Skin of body (tissue), 2 donors: ENCODE measurements around the gene TULP4. TPM values are rescaled to one million over a fixed set of nuclear protein-coding genes. Genes with fewer than 3 reads are reported as not detected.
A peak's percentile ranks its signal among the peaks of the same experiment; 100 is the strongest.

ENCODE experiments used
- DNase-seq: peaks from one replicate; lab custom pipeline; 2025; lab: John Stamatoyannopoulos, UW
- total RNA-seq: library from RNA; depleted of rRNA; stranded (reverse); fragments of >200 nt; gene quantifications from one replicate; pipeline ENCODE4 v1.2.3, GENCODE V29; 2014

The TULP4 gene
- total RNA-seq, 1 donor from 2014 or later, result 135 TPM

- DNase-seq, result no peak
Observed at GRCh38 chr6:158357570-158358216, 45.4 kb downstream of the TULP4 start.

DNA sequence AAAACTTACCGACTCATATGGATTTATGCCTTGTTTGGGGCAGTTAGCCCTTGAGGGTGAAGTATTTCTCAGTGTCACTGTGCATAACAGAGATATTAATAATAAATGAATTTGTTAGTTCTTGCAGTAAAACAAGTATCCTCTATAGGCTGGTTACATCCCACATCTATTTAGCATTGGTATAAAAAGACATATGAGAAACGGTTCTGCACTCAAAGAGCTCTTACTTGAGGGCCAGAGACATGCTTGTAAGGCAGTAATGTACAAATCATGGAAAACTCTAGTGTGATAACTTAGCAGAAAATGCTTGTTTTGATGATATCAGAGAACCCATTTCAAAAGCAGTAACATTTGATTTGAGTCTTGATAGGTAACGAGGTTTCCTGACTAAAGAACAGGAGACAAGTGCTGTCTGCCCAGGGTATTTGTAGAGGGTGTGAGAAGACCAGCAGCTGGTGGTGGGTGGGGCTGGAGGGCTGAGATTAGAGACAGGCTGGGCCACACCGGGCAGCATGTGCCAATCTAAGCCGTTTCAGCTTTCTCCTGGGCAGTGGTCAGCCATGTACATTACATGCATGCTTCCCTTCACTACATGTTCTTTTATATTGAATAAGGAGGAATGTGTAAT lies 46.3 kb downstream of the TULP4 start:
- DNase-seq, result no peak

DNA sequence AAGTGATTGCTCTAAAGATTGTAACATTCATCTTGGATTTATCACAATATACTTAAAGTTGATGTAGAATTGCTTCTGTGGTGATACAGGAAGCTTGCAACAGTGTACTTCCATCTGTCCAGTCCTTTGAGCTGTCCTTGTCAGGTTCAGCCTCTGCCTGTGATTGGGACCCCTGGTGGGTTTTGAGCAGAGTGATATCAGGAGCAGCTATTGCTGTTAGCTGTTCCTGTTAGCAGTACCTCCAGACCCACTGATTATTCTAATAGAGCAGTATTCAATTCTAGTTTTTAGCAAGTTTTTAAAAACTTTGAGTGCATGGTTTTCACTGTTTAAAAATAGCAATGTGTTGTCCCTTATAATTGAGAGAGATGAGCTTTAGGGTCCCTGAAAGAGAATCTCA lies 48.8 kb downstream of the TULP4 start:
- DNase-seq, result no peak

GRCh38 chr6:158361961-158362669 lies 49.9 kb downstream of the TULP4 start:
- DNase-seq, result no peak

DNA sequence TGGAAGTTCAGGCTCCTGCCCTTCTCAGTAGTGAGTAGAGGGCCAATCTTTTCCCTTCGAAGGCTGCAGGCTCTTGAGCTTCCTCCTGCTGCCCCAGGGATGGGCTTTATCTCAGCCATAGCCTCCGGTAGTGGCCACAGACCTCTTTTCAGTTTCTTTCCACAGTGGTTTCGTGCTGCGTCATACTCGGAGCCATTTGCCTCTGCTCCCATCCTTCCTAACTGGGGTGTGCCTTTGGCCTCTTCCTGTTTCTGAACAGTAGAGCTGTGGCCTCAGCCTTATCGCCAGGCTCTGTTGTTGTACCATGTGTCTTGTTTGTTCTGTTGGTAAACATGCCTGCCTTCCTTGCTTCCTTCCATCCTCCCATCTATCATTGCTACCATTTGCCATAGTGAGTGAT lies 54.1 kb downstream of the TULP4 start:
- DNase-seq, result no peak

DNA sequence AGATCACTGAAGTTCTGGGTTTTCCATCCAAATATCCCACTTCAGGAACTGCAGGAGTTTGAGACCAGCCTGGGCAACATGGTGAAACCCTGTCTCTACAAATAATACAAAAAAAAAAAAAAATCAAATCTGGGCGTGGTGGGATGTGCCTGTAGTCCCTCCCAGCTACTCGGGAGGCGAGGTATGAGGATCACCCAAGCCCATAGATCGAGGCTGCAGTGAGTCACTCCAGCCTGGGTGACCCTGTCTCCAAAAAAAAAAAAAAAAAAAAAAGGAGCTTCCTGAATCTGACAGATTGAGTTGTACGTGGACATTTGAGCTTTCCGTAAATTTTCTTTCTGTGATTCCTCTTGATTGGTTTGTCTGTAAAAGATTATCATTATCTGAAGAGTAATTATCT lies 55.6 kb downstream of the TULP4 start:
- no peak for DNase-seq

DNA sequence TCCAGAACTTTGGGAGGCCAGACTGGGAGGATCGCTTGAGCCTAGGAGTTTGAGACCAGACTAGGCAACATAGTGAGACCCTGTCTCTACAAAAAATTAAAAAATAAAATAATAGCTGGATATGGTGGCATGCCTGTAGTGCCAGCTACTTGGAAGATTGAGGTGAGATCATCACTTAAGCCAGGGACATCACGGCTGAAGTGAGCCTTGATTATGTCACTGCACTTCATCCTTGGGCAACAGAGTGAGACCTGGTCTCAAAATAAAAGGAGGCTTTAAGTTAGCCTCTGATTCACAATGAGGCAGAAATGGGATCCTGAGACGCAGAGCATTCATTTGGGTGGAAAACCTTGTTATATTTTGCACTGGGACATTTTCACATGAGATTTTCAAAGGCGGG lies 57.0 kb downstream of the TULP4 start:
- DNase-seq, result no peak

GRCh38 chr6:158370805-158371204 lies 58.5 kb downstream of the TULP4 start:
- DNase-seq, result no peak

DNA sequence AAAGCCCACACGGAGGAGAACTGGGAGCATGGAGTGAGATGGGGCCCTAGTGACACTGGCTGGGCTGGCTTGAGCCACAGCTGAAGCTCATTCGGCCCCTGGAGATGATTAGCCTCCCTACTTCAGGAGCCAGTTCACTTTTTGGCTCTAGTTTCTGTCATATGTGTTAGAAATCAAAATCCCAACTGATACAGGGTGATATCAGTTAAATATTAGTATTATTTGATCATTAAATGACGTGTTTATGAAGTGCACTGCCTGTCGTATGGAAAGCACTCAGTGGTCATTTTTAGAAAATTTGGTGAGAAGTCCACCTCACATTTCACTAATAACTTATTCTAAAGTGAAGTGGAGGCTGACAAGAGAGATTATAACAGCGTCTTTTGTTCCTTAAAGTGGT lies 59.0 kb downstream of the TULP4 start:
- no peak for DNase-seq

- DNase-seq, result no peak
Observed at GRCh38 chr6:158372574-158372973, 60.3 kb downstream of the TULP4 start.

DNA sequence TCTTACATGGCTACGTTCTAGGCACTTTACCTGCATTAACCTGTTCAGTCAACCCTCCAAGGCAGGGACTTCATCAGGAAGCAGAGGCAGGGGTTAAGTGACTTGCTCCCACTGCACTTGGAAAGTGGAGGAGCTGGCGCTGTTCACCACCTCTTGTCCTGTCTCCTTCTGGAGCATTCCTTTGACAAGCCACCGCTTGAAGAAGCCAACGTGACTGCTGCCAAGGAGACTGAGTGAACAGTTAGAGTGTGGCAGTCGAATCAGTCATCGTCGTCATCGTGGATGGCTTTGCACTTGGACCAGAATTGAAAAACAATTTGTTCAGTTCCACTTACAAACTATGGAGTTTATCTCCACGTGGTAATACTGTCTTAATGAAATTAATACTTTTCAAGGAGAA lies 60.9 kb downstream of the TULP4 start:
- DNase-seq, result no peak

GRCh38 chr6:158374020-158374419 lies 61.8 kb downstream of the TULP4 start:
- DNase-seq, result no peak

- DNase-seq, result peak; percentile 55
Observed at GRCh38 chr6:158376631-158377081, 64.4 kb downstream of the TULP4 start.

GRCh38 chr6:158377860-158378259 lies 65.6 kb downstream of the TULP4 start:
- DNase-seq, result no peak

DNA sequence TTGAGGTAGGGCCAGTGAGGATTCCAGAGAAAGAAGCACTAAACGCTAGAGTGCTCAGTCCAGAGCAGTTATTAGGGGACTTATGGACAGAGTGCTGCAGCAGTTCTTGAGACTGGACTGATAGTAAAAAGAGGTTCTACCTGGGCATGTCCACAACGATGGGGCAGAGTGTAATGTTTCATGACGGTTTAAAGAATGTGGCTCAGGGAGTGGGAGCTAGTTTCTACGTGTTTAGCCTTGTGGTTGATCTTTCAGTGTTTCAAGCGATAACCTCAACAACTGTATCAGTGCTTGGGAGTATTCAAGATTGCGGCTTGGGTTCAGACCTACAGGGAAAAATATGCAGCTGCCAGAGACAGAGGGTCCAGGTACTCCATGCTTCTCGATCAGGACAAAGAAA lies 67.1 kb downstream of the TULP4 start:
- no peak for DNase-seq

GRCh38 chr6:158381214-158381613 lies 68.9 kb downstream of the TULP4 start:
- no peak for DNase-seq

GRCh38 chr6:158382491-158382890 lies 70.2 kb downstream of the TULP4 start:
- DNase-seq, result no peak

DNA sequence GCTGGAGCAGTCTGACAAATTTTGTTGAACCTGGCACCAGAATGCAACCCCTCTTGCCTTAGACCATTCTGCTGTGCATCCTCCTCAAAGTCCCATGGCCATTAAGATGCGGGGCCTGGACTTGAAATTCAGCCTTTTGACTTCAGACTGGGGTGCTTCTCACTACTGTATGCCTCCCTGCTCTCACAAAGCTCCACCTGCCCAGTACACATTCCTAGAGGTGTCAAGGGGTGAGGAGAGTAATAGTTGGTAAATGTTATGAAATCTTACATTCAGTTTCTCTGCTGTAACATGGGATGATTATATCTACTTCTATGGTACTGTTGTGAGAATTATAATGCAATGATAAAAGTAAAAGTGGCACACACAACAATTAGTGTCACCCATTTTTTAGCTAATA lies 70.8 kb downstream of the TULP4 start:
- no peak for DNase-seq

DNA sequence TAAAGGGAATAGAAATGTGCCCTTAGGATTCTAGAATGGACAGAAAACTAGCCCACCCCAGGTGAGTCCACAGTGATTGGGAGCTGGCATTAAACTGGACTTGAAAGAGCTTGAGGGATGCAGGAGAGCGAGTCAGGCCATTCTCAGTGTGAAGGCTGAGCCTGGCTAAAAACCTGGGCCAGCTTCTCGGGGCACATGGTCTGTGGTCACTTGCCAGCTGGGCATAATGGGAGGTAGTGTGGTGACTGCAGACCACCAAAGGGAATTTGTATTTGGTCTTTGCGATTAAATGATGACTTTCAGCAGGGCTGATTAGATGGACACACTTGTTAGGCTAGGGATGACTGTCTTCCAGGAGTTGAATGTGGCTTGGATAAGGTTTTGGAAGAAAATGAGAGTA lies 71.3 kb downstream of the TULP4 start:
- no peak for DNase-seq

DNA sequence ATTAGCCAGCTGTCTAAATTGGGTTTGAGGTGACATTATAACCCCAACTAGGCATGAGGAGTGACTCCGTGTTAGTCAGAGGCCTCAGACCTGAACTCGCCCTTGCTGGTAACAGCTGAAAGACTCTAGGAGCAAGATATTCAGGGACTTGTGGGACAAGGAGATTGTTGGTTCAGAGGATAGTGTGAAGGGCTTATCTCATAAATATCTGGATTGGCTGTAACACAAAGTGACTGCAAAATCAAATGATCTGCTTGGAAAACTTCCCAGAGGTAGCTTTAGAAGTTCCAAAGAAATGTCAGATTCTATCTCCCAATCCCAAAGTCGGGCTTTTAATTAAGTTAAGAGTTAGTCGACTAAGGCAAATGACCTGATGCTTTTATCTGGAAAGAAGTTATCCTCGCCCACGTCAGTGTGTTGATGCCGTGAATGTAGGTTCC lies 72.4 kb downstream of the TULP4 start:
- DNase-seq, result no peak

DNA sequence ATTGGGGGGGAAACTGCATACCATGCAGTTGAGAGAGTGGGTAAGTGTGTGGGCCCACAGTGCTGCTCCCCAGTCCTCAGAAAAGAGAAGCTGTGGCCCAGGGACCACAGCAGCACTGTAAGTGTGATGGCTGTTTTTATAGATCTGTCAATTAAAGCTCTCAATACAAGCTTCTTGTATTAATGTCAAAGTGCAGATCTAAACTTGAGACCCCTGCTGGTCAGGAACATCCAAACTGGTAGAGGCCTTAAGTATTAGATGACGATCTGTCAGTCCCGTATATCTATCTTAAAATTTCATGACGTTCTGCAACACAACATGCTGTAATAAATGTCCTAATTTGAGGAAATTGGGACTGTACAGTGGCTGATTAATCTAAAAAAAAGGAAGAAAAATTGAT lies 74.8 kb downstream of the TULP4 start:
- no peak for DNase-seq

- DNase-seq, result no peak
Observed at GRCh38 chr6:158387578-158387977, 75.3 kb downstream of the TULP4 start.

GRCh38 chr6:158388727-158389126 lies 76.5 kb downstream of the TULP4 start:
- DNase-seq, result no peak
